Measurements from ENCODE around the gene ZMYND10.

ZMYND10 gene

DNA sequence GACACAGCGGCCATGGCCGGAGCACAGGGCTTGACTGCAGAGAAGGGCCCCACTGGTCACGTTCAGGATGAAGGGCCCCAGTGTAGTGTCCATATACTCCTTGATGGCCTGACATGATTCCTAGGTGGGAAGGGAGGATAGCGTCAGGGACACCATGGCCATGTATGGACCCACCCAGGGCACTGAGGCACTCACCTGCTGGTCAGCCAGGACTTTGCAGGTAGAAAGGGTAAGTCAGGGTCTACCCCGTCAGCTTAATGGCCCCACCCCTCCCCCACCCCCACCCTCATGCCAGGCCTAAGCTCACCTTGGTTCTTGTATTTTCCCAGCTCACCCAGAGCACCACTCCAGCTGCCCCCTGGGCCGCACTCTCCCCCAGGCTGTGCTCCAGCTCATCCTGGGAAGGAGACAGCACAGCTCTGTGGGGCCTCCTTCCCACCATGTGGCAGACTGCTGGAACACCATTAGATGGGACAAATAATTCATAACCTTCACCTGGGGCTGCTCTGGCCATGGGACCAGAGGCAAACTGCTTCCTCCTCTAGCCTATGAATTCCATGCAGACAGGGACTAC is 44.8 kb downstream of the ZMYND10 start:
- DNase-seq: no peak

DNA sequence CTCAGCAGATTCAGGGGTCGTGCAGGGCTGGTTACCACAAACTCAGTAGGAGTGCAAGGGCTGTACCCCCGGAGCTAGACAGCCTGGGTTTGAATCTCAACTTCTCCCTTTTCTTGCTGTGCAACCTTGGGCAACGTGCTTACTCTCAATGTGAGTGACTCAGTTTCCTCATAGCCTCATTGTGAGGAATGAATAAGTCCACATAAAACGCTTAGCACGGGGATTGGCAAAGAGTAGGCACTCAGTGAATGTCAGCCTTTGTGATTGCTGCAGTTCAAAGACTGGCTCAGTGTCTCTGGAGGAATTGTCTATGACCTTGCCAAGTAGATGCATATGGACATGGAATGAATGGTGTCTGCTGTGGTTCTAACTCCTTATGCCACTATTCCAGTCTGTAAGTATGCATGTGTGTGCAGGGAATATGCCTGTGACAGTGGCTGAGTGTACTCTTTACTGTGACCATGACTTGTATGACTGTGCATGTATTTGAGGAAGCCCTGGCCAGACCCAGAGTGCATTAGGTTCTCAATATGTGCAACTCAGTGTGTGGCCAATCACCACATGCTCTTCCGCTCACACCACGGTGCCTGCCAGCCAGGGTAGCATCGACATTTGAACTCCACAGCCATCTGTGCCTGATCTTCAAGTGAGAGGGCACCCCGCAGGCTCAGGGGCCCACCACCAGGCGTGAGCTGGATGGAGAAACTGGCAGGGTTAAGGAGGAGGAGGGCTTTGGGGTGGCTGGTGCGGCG is 45.4 kb downstream of the ZMYND10 start:
- DNase-seq: no peak

DNA sequence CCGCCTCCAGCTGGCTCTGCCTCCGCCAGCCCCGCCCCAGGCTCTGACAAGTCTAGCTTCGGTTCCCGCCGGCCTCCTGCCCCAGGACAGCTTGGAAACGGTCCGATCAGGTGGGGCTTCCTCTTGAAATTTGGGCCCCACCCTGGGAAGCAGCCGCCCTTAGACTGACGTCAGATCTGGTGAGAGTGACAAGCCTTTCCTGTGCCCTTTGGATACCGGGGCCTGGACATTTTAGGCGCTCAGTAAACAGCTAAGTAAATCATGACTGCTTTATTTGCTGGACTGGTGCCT is 45.9 kb downstream of the ZMYND10 start:
- no peak for DNase-seq

DNA sequence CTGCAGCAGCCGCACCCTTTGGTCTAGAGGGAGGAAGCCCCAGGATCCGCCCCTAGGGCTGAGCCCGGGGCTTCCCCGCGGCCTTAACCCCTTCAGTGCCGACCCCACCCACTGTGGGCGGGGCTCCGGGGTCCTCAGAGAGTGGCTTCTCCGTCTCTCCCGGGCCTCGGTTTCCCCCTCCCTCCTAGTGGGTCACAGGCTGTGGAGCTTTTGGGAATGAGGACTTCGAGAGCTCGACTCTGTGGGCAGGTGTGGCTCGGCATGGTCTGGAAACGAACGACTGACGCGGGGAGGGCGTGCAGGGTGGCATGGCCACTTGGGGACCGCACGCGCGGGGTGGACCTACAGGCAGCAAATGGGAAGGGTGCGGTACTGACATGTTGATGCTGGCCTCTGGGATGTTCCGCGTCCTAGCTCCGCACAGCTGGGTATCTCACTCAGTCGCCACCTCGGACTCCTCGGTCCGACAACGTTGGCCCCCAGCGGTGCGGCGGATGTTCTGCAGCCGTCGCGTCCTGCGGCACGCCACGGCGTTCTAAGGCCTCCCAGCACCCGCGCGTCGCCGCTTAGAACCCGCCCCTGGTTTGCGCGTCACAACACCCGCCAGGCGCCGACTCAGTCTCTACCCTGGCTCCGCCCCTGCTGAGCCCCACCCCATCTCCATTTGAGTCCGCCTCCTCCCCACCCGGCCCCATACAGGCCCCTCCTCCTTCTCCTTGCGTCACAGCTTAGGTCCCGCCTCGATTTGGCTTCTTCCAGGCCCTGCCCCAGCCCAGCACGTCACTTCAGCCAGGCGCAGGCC is 46.5 kb downstream of the ZMYND10 start, which contains the start of the genes HYAL3 and NAA80:
Gene HYAL3, minus strand, starts transcription at position 570 of the 802 bp plus-strand sequence. CDS start 3,803 bp downstream, outside the sequence.
Gene NAA80, minus strand, starts transcription at position 570 of the 802 bp plus-strand sequence. CDS start 1,942 bp downstream, outside the sequence.
- DNase-seq: peak; percentile 88

DNA sequence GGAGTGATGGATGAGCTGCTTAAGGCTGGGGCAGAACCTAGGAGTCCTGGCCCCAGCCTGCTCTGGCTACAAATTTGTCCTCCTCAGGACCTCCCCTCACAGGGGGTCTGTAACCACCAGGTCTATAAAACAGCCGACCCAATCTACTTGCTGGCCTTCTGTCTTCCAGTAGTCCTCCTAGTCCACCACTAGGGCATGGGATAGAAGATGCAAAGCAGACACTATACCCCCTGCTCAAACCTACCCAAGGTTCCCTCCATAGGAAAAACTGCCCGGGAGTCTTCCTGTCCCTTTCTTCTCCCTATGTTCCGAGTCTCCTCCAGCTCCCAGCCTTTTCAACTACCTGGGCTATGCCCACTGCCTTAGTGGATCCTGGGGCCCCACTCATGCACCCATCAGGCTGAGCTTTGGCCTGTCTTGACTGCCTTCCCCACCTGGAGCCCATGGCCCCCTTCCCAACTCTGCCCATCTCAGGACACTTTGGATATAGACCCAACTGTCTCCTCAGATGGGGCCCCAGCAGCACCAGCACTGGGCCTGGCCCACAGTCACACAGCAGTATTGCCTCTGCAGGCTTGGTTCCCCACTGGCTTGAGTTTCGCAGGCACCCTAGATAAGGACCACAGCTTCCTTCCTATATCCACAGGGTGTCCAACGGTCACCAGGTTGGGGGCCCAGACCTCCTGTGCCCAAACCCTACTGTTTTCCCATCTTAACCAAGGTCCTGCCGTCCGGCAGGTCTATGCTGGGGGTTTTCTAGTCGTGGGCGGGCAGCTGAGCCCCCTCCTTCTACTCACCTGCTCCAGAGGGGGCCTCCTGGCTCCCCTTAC is 47.4 kb downstream of the ZMYND10 start:
- DNase-seq: no peak

DNA sequence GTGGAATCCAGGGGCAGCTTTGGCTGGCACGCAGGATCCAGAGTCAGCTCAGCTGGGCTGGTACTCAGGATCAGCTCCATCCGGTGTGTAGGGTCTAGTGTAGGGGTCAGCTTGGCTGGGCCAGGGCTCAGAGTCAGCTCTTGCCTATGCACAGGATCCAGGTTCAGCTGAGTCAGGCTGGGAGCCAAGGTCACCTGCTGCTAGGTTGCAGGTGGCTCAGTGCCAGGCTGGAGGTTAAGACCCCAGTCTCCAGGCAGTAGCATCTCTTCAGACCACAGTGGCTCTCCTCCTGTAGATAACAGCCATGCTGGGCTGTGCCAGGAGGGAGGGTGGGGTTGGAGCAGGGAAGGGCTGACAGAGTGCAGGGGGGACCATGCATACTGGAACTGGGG is 48.2 kb downstream of the ZMYND10 start:
- DNase-seq: no peak

DNA sequence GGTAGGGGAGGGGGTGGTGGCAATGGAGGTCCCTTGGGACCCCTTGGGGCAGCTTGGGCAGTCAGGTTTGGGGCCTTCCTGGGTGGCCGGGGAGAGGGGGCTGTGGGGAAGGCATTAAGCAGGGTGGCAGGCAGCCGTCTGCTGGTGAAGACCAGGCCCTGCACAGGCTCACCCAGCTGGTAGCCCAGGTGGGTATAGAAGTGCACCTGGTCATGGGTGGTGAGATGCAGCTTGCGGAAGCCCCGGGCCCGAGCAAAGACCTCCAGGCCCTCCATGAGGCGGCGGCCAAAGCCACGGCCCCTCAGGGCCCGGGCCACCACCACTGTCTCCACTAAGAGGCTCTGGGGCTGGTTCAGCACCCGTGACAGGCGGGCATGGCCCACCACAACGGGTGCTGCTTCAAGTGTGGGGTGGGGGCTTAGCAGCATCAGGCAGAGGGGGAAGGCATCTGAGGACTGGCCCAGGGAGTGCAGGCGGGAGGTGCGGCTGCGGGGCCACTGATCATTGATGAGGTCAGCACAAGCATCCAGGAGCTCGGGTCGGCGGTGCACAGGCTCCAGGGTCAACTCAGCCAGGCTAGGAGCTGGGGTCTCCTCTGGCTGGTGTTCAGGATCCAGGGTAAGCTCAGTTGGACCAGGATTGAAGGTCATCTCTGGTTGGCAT is 48.7 kb downstream of the ZMYND10 start:
- no peak for DNase-seq

DNA sequence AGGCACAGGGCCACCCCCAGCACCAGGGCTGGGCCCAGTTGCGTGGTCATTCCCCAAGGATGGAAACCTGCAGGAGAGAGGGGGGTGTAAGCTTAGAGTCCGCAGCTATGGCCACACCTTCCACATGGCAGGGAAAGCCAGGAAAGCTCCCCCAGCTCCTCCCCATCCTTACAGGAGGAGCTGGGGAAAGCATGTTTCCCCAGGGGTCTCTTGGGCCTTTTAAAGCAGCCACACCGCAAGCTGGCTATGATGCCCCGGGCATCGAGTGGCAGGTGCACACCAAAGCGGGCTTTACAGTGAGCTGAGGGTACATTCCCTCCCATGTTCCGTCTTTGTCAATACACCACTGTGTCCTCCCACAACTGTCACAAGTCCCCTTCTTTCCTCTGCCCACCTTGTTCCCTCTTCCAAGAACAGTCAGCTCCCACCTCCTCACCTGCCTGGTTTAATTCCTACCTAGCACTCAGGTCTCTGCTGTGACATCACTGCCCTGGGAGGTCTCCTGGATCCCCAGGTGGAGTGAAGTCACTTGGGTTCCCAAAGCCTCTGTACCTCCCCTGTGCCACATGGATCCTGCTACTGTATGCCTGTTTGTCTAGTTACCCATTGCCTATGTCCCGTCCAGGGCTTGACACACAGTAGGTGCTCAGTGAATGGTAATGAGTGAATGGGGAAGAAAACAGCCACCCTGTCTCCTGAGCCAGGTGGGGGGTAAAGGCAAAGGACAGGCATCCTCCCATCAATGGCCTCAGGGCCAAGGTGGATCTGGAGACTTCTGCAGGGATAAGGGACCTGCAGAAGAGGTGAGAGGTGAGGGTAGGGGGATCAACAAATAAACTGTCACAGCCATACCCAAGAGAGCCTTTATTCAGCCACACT is 49.7 kb downstream of the ZMYND10 start:
- no peak for DNase-seq

DNA sequence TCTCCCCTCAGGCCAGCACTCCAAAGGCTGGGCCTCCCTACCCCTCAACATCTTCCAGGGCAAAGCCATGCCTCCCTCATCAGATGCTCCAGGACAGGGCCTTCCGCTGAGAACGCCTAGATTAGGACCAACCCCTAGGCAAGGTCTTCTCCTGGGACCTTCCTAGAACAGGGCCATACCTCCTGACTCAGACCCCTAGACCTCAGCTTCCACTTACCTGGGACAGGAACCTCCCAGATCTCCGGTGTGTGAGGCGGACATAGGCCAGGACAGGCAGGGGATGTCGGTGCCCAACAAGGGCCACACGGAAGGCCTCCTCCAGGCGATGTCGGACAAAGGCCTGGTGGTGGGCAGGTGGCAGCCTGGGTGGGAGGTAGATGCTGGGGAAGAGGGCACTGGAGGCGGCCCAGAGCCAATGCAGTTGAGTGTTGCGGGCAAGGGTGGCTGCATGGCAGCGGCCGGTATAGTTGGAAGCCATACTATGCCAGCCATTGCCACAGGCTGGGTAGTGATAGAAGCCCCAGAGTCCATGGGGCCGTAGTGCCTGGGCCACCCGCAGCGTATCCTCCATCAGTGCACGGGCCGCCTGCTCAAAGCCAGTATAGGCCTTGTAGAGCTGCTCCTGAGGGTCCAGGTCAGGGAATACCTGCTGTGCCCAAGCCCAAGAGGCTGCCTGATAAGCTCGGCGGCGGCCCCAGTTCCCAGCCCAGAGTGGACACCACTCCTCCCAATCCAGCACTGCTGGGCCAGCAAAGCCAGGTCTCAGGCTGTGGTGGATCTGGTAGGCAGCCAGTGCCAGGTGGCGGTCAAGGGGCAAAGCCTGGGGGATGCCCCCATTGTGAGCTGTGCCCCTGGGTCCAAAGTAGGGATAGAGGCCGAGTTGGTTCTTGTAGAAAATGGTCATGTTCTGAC is 50.8 kb downstream of the ZMYND10 start:
- no peak for DNase-seq

DNA sequence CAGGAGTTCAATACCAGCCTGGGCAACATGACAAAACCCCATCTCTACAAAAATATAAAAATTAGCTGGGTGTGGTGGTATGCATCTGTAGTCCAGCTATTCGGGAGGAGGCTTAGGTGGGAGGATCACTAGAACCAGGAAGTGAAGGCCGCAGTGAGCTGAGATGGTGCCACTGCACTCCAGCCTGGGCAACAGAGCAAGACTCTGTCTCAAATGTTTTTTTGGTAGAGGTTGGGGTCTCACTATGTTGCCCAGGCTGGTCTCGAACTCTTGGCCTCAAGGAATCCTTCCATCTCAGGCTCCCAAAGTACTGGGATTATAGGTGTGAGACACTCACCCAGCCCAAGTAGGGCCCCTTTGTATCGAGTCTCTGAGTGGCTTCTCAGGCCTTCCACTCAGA is 51.4 kb downstream of the ZMYND10 start:
- DNase-seq: no peak

DNA sequence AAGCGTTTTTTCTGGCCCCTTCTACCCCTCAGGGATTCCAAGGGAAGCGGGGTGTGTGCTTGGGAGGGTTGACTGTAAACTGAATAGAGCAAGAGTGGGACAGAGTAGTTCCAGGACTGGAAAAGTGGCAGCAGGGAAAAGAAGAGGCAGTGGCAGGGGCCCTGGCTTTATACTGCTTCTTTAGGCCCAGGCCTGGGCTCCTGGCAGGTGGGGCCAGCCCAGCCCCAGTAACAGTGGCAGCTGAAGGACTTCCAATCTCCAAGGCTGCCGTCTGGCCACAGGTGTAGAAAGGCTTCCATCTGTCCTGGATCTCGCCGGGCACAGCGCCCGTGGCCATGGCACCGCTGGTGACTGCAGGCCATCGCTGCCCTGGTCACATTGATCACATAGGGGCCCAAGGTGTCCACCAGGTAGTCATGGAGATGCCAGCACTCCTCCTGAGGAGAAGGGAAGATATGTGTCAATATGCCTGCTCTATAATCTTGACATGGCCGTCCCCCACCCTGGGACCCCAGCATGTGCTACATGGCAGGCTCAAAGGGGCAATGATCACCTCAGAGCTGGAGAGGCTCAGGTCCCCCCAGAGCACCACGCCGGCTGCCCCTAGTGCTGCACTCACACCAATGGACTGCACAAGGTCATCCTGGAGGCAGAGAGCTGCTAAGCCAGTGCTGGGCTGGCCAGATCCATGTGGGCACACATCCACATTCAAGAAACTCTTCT is 52.3 kb downstream of the ZMYND10 start:
- no peak for DNase-seq

DNA sequence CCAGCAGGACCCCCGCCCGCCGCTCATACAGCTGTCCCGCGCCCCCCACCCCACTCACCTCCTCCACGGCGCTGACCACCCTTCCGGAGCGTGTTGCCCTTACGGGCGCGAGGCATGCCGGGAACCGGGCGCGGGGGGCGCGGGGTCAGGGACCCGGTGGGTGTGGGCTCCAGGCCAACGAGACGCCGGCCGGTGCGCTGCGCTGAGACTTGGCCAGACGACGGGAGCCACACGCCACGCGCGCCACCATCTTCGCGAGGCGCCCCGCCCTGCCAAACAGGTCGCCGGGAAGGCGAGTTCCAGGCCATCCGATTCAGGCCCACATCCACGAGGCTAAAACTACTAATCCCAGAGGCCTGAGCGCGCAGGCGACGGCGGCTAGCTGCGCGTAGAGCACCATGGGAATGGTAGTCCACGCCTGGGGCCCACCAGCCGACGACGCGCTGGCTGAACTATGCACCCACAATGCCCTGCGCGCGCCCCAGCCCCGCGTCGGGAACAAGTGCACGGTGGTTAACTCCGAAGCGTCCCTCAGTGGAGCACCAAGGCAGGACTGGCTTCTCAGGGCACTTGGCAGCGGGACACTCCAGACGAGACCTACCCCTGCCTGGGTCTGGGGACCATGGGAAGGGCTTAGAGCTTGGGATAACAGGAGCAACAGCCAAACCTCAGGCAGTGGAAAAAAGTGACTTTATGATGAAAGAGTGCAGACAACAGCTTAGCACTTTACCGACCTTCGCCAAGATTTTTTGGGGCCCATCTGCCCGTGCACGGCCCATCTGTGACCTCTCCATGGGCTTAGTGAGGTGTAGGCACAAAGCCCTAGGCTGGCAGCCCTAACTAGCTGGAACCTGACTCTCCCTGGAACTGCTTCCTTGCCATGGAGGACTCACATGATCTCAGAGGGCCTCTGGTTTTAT is 53.1 kb downstream of the ZMYND10 start, which contains the start of gene IFRD2:
Gene IFRD2, minus strand, starts transcription at position 271 of the 920 bp plus-strand sequence. Its CDS starts 155 bp downstream, at position 116.
- DNase-seq: peak; percentile 85
